Karpas-422 (cell line): Measurements from ENCODE around the gene CACYBP. TPM values are rescaled to one million over a fixed set of nuclear protein-coding genes. Genes with fewer than 3 reads are reported as not detected.

Experiments used
- DNase-seq: peaks from one replicate; pipeline ENCODE4 v3.0.0-alpha.2; 2015
- H2AFZ ChIP-seq: fragments of 200-600 bp; sonication (generic); 2 replicates; pipeline ENCODE4 v1.6.1; 2014; ENCODE audit warnings: antibody characterized with exemption, low read length, mixed read lengths
- H3K27ac ChIP-seq: fragments of 200-600 bp; sonication (generic); 2 replicates; pipeline ENCODE4 v1.5.1; 2014; ENCODE audit warnings: mild to moderate bottlenecking, low read length, moderate library complexity
- H3K27me3 ChIP-seq: fragments of 200-600 bp; sonication (generic); 2 replicates; pipeline ENCODE4 v1.6.1; 2014; ENCODE audit warnings: low read length, mixed read lengths
- H3K36me3 ChIP-seq: fragments of 200-600 bp; sonication (generic); 2 replicates; pipeline ENCODE4 v1.6.1; 2014; ENCODE audit warnings: low read length, mixed read lengths; ENCODE audit not compliant: insufficient read depth
- H3K4me1 ChIP-seq: fragments of 200-600 bp; sonication (generic); 2 replicates; pipeline ENCODE4 v1.6.1; 2014; ENCODE audit warnings: mild to moderate bottlenecking, low read length, mixed read lengths
- H3K4me2 ChIP-seq: fragments of 200-600 bp; sonication (generic); 2 replicates; pipeline ENCODE4 v1.6.1; 2014; ENCODE audit warnings: low read length, low read depth, mild to moderate bottlenecking; ENCODE audit not compliant: poor library complexity, severe bottlenecking
- H3K4me3 ChIP-seq: fragments of 200-600 bp; sonication (generic); 2 replicates; pipeline ENCODE4 v1.5.1; 2014; ENCODE audit warnings: mild to moderate bottlenecking, antibody characterized with exemption, low read length, mixed read lengths
- H3K79me2 ChIP-seq: fragments of 200-600 bp; sonication (generic); 2 replicates; pipeline ENCODE4 v1.6.1; 2014; ENCODE audit warnings: mild to moderate bottlenecking, low read length, mixed read lengths
- H3K9ac ChIP-seq: fragments of 200-600 bp; sonication (generic); 2 replicates; pipeline ENCODE4 v1.6.0; 2014; ENCODE audit warnings: low read length
- H3K9me2 ChIP-seq: fragments of 200-600 bp; sonication (generic), shearing (Covaris generic); replicated peaks from 2 replicates; pipeline ENCODE4 v1.6.0; 2014; ENCODE audit warnings: mild to moderate bottlenecking, low read length, moderate library complexity; ENCODE audit not compliant: insufficient read depth
- H3K9me3 ChIP-seq: fragments of 300-700, 200-600 bp; sonication (generic); 2 replicates; pipeline ENCODE4 v1.6.1; 2014; ENCODE audit warnings: low read length, mixed read lengths
- H4K20me1 ChIP-seq: fragments of 200-600 bp; sonication (generic); 2 replicates; pipeline ENCODE4 v1.6.1; 2014; ENCODE audit warnings: mild to moderate bottlenecking, antibody characterized with exemption, low read length, low read depth; ENCODE audit not compliant: insufficient read depth
- total RNA-seq: library from RNA; depleted of rRNA; stranded (reverse); fragments of >200 nt; shearing (Covaris generic); gene quantifications from 2 replicates; pipeline ENCODE4 v1.2.3, GENCODE V29; 2014; ENCODE audit warnings: low replicate concordance

CACYBP gene
- total RNA-seq, 1 experiment from 2014 or later = 93.4 TPM

DNA sequence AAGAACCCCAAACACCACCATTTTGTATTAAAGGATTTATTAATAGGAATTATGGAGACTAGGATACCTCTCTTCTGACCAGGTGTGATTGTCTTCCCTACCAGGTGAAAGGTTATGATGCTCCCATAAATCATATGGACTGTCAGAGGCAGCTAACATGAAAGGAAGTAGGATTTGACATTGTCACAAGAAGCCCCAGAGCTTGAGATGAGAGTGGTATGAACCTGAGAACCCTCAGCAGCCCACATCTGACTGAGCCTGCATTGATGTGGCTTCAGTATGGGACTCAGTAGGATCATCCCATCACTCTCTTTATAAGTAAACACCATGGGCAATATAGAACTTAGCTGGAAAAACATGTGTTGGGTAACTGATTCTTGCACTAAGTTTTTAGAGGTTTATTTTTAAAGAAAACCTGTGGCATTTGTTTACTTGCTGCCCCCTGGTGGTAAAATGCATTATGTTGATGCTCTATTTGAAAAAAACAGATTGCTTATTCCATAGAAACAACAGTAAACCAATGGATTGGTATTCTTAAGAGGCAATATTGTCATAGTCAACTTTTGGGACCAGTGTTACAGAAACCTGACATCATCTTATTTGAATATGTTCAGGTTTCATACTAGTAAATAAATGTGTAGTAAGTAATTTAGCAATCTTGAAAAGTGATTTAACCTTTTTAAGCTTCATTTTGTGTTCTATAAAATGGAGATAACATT is 16.6 kb upstream of the CACYBP start:
- Histone ChIP-seq H3K36me3 (no peaks in the 10 kb centered on the region), H3K9ac (no peak overlapping the region), H3K27ac (no peak overlapping the region), H3K4me3 (no peak overlapping the region), H2AFZ (no peak overlapping the region), H3K4me2 (no peak overlapping the region), H3K9me3 (no peaks in the 10 kb centered on the region), H3K4me1 (peaks cover 11% of the 10 kb centered on the region), H3K79me2 (no peaks in the 10 kb centered on the region), H3K9me2 (no peaks in the 10 kb centered on the region), H4K20me1 (no peaks in the 10 kb centered on the region), H3K27me3 (no peaks in the 10 kb centered on the region)
- DNase-seq = peak; percentile 77

DNA sequence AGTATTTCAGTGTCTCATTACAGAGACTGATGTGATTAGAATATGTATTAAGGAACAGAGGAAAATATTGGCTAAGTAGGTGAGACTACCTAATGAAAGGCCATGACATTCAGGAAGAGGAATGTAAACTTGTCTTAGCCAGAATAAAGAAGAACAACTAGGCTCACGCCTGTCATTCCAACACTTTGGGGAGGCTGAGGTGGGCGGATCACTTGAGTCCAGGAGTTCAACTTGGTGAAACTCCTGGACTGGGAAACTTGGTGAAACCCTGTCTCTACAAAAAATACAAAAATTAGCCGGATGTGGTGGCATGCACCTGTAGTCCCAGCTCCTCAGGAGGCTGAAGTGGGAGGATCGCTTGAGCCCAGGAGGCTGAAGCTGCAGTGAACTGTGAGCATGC is 14.8 kb upstream of the CACYBP start:
- no peaks in the 10 kb centered on the region for H3K36me3 ChIP-seq
- no peak overlapping the region for H3K4me3 ChIP-seq
- H3K9me3 ChIP-seq = no peaks in the 10 kb centered on the region
- no peak for DNase-seq
- H3K9ac ChIP-seq = no peak overlapping the region
- H3K4me2 ChIP-seq = no peak overlapping the region
- H3K4me1 ChIP-seq = peaks cover 14% of the 10 kb centered on the region
- H3K9me2 ChIP-seq = no peaks in the 10 kb centered on the region
- no peak overlapping the region for H3K27ac ChIP-seq
- H3K27me3 ChIP-seq = no peaks in the 10 kb centered on the region
- H4K20me1 ChIP-seq = no peaks in the 10 kb centered on the region
- H3K79me2 ChIP-seq = no peaks in the 10 kb centered on the region
- H2AFZ ChIP-seq = no peak overlapping the region

- no peak for DNase-seq
- Histone ChIP-seq H3K79me2 (no peaks in the 10 kb centered on the region), H3K4me2 (no peak overlapping the region), H3K9me3 (no peaks in the 10 kb centered on the region), H4K20me1 (no peaks in the 10 kb centered on the region), H3K9me2 (no peaks in the 10 kb centered on the region), H3K27ac (peak overlapping the region; percentile 21; the same call in 1 of the 2 replicates), H3K4me1 (peaks cover 30% of the 10 kb centered on the region), H3K27me3 (no peaks in the 10 kb centered on the region), H2AFZ (no peak overlapping the region), H3K9ac (no peak overlapping the region), H3K4me3 (no peak overlapping the region), H3K36me3 (no peaks in the 10 kb centered on the region)
These were observed 11.2 kb upstream of the CACYBP start for GRCh38 chr1:174988539-174988938.

DNA sequence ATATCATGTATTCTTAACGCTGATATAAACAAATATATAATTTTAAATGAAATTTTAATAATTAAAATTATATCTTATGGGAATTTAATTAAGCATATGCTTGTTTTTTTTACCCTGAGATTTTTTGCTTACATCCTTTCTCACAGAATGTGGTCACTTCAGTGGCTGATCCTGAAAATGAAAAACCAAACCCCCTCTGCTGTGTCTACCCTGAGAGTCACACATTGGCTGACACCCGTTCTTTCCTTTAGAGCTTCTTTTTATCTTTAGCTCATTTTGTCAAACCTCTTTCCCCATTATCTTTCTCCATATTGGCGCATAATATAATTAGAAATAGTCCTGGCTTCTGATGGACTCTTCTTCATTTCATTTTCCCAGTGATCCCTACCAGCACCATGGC is 10.8 kb upstream of the CACYBP start:
- Histone ChIP-seq H4K20me1 (no peaks in the 10 kb centered on the region), H3K79me2 (no peaks in the 10 kb centered on the region), H3K9ac (no peak overlapping the region), H3K36me3 (no peaks in the 10 kb centered on the region), H3K9me2 (no peaks in the 10 kb centered on the region), H2AFZ (no peak overlapping the region), H3K27me3 (no peaks in the 10 kb centered on the region), H3K4me3 (no peak overlapping the region), H3K27ac (no peak overlapping the region), H3K4me2 (no peak overlapping the region), H3K9me3 (no peaks in the 10 kb centered on the region), H3K4me1 (peaks cover 30% of the 10 kb centered on the region)
- no peak for DNase-seq

DNA sequence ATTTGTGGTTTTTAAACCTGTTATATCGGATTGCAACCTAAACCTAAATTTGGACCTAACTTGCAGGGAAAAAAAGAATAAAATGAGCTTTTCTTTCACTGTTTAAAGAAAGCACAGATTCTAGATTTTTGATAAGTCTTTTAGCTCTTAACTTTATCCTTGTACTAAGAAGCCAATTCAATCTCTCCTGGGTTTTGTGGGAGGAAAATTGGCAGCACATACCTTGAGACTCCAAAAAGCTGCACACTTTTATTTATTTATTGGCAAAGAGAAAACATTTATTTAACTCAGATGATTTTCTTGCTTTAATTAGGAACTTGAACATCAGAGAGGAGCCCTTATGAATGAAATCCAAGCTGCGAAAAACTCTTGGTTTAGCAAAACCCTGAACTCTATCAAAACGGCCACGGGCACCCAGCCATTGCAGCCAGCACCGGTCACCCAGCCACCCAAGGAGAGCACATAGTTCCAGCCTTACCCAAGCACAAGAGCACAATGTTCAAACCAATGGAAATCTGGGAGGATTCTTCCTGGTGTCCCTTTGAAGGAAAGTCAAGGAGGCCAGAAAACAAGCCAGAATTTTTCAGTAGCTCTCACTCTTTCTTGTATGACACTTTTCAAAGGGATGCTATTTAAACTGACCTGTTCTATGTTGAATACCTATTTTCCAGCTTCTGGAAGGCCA is 10.1 kb upstream of the CACYBP start:
- H3K79me2 ChIP-seq = no peaks in the 10 kb centered on the region
- peak overlapping the region; percentile 72 for H3K4me2 ChIP-seq
- no peak overlapping the region for H2AFZ ChIP-seq
- H3K9ac ChIP-seq = peak overlapping the region; percentile 56; the same call in 1 of the 2 replicates
- no peaks in the 10 kb centered on the region for H3K9me3 ChIP-seq
- no peaks in the 10 kb centered on the region for H3K27me3 ChIP-seq
- peaks cover 30% of the 10 kb centered on the region for H3K4me1 ChIP-seq
- H3K27ac ChIP-seq = peak overlapping the region; percentile 52; the same call in 1 of the 2 replicates
- no peaks in the 10 kb centered on the region for H4K20me1 ChIP-seq
- no peaks in the 10 kb centered on the region for H3K36me3 ChIP-seq
- H3K9me2 ChIP-seq = no peaks in the 10 kb centered on the region
- DNase-seq = no peak
- H3K4me3 ChIP-seq = 0 out of 2 replicates have a peak overlapping the region, but pooled peaks have one; percentile 55

DNA sequence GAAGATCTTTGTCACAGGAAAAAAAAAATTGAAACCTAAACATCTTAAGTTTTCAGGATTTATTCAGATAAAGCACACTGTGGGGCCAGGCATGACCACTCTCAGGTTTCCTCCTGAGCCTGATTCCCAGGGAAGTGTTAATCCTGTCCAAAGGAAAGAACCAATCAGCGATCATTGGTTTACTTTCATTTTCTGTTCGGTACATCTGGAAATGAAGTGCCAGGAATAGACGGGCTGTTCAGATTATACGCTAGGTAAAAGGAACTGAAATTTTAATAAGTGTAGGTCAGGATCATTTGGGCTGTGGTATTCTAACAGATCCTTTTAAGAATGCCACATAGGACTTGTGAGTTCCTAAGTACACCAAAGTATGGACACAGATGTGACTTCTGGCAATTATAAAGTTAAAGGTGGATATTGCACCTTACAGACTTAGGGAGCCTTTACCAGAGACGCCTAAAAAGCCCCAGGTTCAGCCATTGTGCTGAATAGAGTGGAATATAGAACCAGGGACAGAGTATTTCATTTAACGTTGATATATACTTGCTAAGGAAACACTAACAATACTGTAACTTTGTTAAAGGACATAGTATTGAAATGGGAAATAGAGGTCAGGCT is 9.3 kb upstream of the CACYBP start:
- H3K27me3 ChIP-seq = no peaks in the 10 kb centered on the region
- no peaks in the 10 kb centered on the region for H3K79me2 ChIP-seq
- H2AFZ ChIP-seq = peak overlapping the region; percentile 57
- H3K4me3 ChIP-seq = peak overlapping the region; percentile 55
- H4K20me1 ChIP-seq = no peaks in the 10 kb centered on the region
- no peaks in the 10 kb centered on the region for H3K9me2 ChIP-seq
- peak; percentile 67 for DNase-seq
- peaks cover 22% of the 10 kb centered on the region for H3K4me1 ChIP-seq
- no peaks in the 10 kb centered on the region for H3K9me3 ChIP-seq
- H3K36me3 ChIP-seq = no peaks in the 10 kb centered on the region
- peak overlapping the region; percentile 72 for H3K4me2 ChIP-seq
- peak overlapping the region; percentile 52 for H3K27ac ChIP-seq
- H3K9ac ChIP-seq = peak overlapping the region; percentile 56

DNA sequence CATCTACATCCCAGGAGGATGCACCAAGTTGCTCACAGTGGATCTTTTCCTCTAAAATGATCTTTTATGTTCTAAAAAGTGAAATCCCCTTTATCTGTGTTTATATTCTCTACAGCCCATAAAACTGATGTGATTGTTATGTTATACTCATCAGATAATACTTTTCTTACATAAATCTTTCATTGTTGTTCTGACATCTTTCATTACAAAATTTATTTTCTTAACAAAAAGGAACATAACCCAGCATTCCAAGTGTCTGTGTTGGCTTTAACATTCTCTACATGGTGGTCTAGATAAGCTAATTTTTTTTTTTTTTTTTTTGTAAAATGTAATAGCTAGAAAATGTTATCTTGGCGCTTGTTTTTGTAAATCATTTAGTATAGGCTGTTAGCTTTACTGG is 8.3 kb upstream of the CACYBP start:
- no peaks in the 10 kb centered on the region for H3K36me3 ChIP-seq
- DNase-seq = no peak
- H4K20me1 ChIP-seq = no peaks in the 10 kb centered on the region

DNA sequence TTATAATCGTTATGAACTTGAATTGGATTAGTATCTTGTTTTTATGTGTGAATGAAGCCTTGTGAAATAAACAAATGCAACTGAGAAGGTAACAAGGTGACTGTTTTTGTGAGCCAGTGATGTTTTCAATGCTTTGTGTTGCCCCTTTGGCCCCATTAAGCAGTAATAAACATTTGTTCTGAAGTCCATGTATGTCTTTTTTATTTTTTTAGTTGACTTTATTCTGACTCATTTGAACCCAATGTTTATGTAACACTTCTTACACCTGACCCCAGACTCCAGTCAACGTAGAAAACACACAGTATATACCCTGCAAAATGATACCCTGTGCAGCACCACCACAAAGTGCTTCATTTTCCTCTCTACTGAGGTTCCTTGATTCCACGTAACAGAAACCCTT is 4.6 kb upstream of the CACYBP start:
- Histone ChIP-seq H3K4me1 (peaks cover 27% of the 10 kb centered on the region), H3K4me3 (no peak overlapping the region), H3K9ac (no peak overlapping the region), H3K4me2 (no peak overlapping the region), H3K27ac (no peak overlapping the region), H3K36me3 (no peaks in the 10 kb centered on the region), H2AFZ (no peak overlapping the region), H3K9me2 (no peaks in the 10 kb centered on the region), H3K79me2 (peaks cover 7% of the 10 kb centered on the region), H3K27me3 (no peaks in the 10 kb centered on the region), H3K9me3 (no peaks in the 10 kb centered on the region), H4K20me1 (no peaks in the 10 kb centered on the region; the same call in 1 of the 2 replicates)
- DNase-seq = no peak

More for the DNA sequence above, 8.3 kb upstream of the CACYBP start:
- Histone ChIP-seq H3K9ac (no peak overlapping the region), H3K27ac (peak overlapping the region; percentile 52), H2AFZ (no peak overlapping the region), H3K9me3 (no peaks in the 10 kb centered on the region), H3K27me3 (no peaks in the 10 kb centered on the region), H3K9me2 (no peaks in the 10 kb centered on the region), H3K4me1 (peaks cover 19% of the 10 kb centered on the region), H3K4me2 (peak overlapping the region; percentile 72), H3K79me2 (no peaks in the 10 kb centered on the region), H3K4me3 (no peak overlapping the region)
